ENCODE data around the gene MACROH2A1. TPM values are rescaled to one million over a fixed set of nuclear protein-coding genes. Genes with fewer than 3 reads are reported as not detected.

The MACROH2A1 gene
- polyA plus RNA-seq, 4 donors, result 154 to 353 (median 210) TPM

DNA sequence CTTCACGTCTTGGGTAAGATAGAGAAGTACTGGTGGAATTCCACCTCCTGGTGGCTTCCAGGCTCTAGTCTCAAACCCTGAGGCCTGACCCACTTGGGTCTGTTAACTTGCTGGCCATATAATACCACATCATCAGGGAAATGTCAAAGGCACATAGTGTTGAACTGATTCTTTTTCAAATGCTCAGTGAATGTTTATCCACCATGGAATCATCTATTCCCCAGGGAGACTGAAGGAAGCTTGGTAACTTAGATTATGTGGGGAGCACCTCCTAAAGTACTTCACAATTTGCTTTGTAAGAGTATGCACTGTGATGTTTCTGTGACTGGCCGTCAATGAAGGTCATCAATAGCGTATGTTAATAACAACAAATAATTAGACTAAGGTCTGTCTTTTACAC, 16.1 kb downstream of the MACROH2A1 start:
- Histone ChIP-seq H3K4me1 (ENCODE audit: control insufficient read depth in 3 of 3, insufficient read depth in 2 of 3, low read depth in 1 of 3, low read length in 2 of 3) (peaks cover 0 to 22% (median 20%) of the 10 kb centered on the region in 3 donors), H3K27me3 (ENCODE audit: control insufficient read depth in 3 of 3, insufficient read depth in 3 of 3, low read length in 3 of 3) (no peaks in the 10 kb centered on the region), H3K36me3 (ENCODE audit: control insufficient read depth in 3 of 3, insufficient read depth in 2 of 3, low read depth in 1 of 3, low read length in 3 of 3) (peaks cover 6 to 68% (median 17%) of the 10 kb centered on the region in 3 donors), H3K27ac (ENCODE audit: low read depth in 1 of 3, low read length in 2 of 3) (no peak overlapping the region), H3K9me3 (ENCODE audit: control insufficient read depth in 2 of 2, insufficient read depth in 1 of 2, low read depth in 1 of 2, low read length in 1 of 2) (no peaks in the 10 kb centered on the region), H3K4me3 (ENCODE audit: low read depth in 1 of 3, low read length in 3 of 3) (no peak overlapping the region)
- 86 to 88% (median 87%) methylated on average over 3 of the region's 3 CpGs for WGBS, 3 donors
- DNase-seq (no peak), FAIRE-seq (no peak)

DNA sequence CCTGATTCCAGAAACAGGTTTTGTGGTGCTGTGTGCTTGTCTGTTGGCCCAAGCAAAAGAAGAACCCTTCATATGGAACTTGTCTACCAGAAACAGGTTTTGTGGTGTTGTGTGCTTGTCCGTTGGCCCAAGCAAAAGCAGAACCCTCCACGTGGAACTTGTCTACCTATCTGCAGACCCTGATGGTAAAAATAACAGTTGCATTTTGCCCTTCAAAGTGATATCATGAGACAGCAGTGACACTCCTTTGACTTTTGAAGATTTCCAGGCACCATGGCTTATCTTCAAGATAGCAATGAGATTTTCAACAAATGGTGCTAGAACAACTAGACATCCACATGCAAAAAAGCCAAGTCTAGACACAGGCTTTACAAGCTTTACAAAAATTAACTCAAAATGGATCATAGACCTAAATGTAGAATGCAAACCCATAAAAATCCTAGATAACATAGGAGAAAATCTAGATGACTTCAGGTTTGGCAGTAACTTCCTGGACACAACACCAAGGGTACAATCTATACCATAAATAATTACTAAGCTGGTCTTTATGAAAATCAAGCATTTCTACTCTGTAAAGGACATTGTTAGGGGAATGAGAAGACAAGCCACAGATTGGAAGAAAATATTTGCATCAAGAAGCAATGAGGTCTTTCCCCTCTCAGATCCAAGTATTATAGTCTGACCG, 16.8 kb downstream of the MACROH2A1 start:
- H3K36me3 ChIP-seq (ENCODE audit: control insufficient read depth in 3 of 3, insufficient read depth in 2 of 3, low read depth in 1 of 3, low read length in 3 of 3), result peaks cover 3 to 70% (median 19%) of the 10 kb centered on the region in 3 donors
- FAIRE-seq, result no peak

DNA sequence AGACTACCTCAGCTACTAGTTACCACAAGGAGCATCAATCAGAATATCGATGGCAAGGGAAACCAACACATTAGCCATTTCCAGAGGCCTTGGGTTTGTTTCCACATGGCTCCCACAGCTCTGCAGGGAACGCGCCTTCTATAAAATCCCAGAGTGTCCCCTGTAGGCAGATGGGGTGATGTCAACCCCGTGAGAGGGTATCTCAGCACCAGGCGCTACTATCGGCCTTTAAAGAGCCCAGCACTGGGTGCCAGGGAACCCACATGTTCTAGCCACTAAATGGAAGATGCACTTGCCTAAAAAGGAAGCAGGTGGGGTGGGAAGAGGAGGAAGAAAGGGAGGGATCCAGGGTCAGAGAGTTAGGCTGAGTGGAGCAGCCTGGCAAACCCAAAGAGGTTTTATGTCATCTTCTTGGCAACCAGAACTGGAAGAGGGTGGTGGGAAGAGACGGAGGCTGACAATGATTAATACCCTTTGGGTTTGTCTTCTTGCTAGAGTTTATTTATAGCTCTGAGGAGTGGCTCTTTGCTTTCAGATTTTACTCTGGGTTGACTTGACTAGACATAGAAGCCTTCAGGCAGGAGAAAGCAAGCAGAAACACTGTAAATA, 19.9 kb downstream of the MACROH2A1 start:
- Histone ChIP-seq H3K4me1 (ENCODE audit: control insufficient read depth in 3 of 3, insufficient read depth in 2 of 3, low read depth in 1 of 3, low read length in 2 of 3) (peaks cover 0 to 25% (median 12%) of the 10 kb centered on the region in 3 donors), H3K9me3 (ENCODE audit: control insufficient read depth in 2 of 2, insufficient read depth in 1 of 2, low read depth in 1 of 2, low read length in 1 of 2) (no peaks in the 10 kb centered on the region), H3K4me3 (ENCODE audit: low read depth in 1 of 3, low read length in 3 of 3) (no peak overlapping the region), H3K36me3 (ENCODE audit: control insufficient read depth in 3 of 3, insufficient read depth in 2 of 3, low read depth in 1 of 3, low read length in 3 of 3) (peaks cover 8 to 64% (median 28%) of the 10 kb centered on the region in 3 donors), H3K27me3 (ENCODE audit: control insufficient read depth in 3 of 3, insufficient read depth in 3 of 3, low read length in 3 of 3) (no peaks in the 10 kb centered on the region), H3K27ac (ENCODE audit: low read depth in 1 of 3, low read length in 2 of 3) (no peak overlapping the region)
- DNase-seq (no peak), FAIRE-seq (no peak)
- 75 to 81% (median 77%) methylated on average over 7 of the region's 7 CpGs for WGBS, 3 donors

More for the DNA sequence above, 16.8 kb downstream of the MACROH2A1 start:
- H3K27me3 ChIP-seq (ENCODE audit: control insufficient read depth in 3 of 3, insufficient read depth in 3 of 3, low read length in 3 of 3), result no peaks in the 10 kb centered on the region
- 72 to 92% (median 84%) methylated on average over 3 of the region's 3 CpGs for WGBS, 3 donors
- no peak overlapping the region for H3K4me3 ChIP-seq (ENCODE audit: low read depth in 1 of 3, low read length in 3 of 3)
- no peak overlapping the region for H3K27ac ChIP-seq (ENCODE audit: low read depth in 1 of 3, low read length in 2 of 3)
- no peak for DNase-seq
- no peaks in the 10 kb centered on the region for H3K9me3 ChIP-seq (ENCODE audit: control insufficient read depth in 2 of 2, insufficient read depth in 1 of 2, low read depth in 1 of 2, low read length in 1 of 2)
- peaks cover 0 to 25% (median 22%) of the 10 kb centered on the region in 3 donors for H3K4me1 ChIP-seq (ENCODE audit: control insufficient read depth in 3 of 3, insufficient read depth in 2 of 3, low read depth in 1 of 3, low read length in 2 of 3)

DNA sequence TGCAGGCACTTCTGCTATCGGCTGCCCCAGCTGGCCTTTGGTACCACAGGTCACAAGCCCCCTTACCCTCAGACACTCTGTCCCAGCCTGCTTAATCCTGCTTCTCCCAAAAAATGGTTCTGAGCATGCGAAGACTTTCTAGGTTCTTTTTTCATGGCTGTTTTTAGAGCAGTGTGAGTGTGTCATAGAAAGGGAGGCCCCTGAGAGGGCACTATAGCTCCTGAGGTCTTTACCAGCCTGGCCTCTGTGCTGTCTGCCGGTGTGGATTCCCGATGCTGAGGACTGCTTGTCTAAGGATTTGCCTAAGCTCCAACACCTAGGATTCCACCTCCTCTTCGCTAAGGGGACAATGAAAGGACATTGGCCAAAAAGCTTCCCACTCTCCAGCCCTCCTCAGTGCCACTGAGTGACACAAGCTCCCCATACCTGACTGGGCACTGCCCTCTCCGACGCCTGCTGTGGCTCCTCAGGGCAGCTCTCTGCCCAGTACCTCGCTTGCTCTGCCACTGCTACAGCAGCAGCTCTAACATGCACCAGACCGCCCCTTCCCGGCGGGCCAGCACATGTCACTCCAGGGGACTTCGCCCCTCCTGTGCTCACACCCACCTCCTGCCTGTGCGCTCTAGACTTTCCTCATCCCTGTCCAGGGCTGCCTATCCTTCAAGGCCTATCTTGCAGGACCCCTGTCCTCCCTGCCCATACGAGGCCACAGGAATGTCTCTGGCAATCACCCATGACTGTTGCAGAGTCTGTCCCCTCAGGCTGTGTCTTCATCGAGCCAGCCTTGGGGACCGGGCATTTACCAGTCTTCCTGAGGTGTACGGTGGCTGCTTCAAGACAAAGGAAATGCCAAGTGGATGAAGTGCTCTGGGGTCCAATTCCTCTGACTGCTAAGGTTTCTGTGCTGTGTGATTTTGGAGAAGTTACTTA, 21.0 kb downstream of the MACROH2A1 start:
- peak; percentile 32 to 71 for DNase-seq
- H3K27ac ChIP-seq (ENCODE audit: low read depth in 1 of 3, low read length in 2 of 3), result peak overlapping the region in 1 of 3 donors; percentile 2
- no peaks in the 10 kb centered on the region for H3K27me3 ChIP-seq (ENCODE audit: control insufficient read depth in 3 of 3, insufficient read depth in 3 of 3, low read length in 3 of 3)
- no peak for FAIRE-seq
- peaks cover 8 to 66% (median 27%) of the 10 kb centered on the region in 3 donors for H3K36me3 ChIP-seq (ENCODE audit: control insufficient read depth in 3 of 3, insufficient read depth in 2 of 3, low read depth in 1 of 3, low read length in 3 of 3)
- H3K4me1 ChIP-seq (ENCODE audit: control insufficient read depth in 3 of 3, insufficient read depth in 2 of 3, low read depth in 1 of 3, low read length in 2 of 3), result peaks cover 0 to 29% (median 12%) of the 10 kb centered on the region in 3 donors
- WGBS, 3 donors, result 61 to 67% (median 62%) methylated on average over 17 of the region's 17 CpGs
- no peak overlapping the region for H3K4me3 ChIP-seq (ENCODE audit: low read depth in 1 of 3, low read length in 3 of 3)
- no peaks in the 10 kb centered on the region for H3K9me3 ChIP-seq (ENCODE audit: control insufficient read depth in 2 of 2, insufficient read depth in 1 of 2, low read depth in 1 of 2, low read length in 1 of 2)

DNA sequence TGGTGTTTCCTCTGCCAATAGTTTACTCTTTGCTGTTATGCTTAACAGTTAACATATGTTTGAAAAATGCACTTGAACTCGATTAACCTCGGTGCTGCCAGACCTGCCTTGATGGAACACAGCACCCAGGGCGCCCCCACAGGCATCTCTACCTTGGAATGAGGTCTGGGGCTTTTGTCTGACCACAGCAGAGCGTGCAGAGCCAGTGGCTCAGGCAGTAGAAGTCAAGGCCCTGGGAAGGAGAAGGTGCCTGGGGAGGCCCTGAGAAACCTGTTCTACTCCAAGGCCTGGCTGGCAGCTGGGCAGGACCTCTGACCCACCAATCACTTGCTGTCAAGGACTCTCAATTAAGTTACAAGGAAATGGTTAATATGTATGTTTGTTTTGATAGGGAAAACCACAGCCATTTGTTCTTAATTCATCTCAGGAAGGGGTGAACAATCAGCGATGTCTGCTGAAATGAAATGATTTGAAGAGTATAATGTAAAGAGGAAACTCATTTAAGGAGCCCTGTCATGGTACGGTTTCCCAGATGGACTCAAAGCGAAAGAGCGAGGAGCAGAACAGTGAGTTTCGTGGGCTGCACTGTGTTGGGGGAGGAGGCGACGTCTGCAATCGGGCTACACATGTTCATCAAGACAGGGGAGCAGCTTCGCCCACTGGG, 21.9 kb downstream of the MACROH2A1 start:
- no peak overlapping the region for H3K27ac ChIP-seq (ENCODE audit: low read depth in 1 of 3, low read length in 2 of 3)
- DNase-seq, result no peak
- peaks cover 8 to 70% (median 26%) of the 10 kb centered on the region in 3 donors for H3K36me3 ChIP-seq (ENCODE audit: control insufficient read depth in 3 of 3, insufficient read depth in 2 of 3, low read depth in 1 of 3, low read length in 3 of 3)
- FAIRE-seq, result no peak
- H3K9me3 ChIP-seq (ENCODE audit: control insufficient read depth in 2 of 2, insufficient read depth in 1 of 2, low read depth in 1 of 2, low read length in 1 of 2), result no peaks in the 10 kb centered on the region
- H3K4me3 ChIP-seq (ENCODE audit: low read depth in 1 of 3, low read length in 3 of 3), result no peak overlapping the region
- WGBS, 3 donors, result 58 to 88% (median 65%) methylated on average over 13 of the region's 13 CpGs
- H3K27me3 ChIP-seq (ENCODE audit: control insufficient read depth in 3 of 3, insufficient read depth in 3 of 3, low read length in 3 of 3), result no peaks in the 10 kb centered on the region
- H3K4me1 ChIP-seq (ENCODE audit: control insufficient read depth in 3 of 3, insufficient read depth in 2 of 3, low read depth in 1 of 3, low read length in 2 of 3), result peaks cover 0 to 30% (median 12%) of the 10 kb centered on the region in 3 donors

DNA sequence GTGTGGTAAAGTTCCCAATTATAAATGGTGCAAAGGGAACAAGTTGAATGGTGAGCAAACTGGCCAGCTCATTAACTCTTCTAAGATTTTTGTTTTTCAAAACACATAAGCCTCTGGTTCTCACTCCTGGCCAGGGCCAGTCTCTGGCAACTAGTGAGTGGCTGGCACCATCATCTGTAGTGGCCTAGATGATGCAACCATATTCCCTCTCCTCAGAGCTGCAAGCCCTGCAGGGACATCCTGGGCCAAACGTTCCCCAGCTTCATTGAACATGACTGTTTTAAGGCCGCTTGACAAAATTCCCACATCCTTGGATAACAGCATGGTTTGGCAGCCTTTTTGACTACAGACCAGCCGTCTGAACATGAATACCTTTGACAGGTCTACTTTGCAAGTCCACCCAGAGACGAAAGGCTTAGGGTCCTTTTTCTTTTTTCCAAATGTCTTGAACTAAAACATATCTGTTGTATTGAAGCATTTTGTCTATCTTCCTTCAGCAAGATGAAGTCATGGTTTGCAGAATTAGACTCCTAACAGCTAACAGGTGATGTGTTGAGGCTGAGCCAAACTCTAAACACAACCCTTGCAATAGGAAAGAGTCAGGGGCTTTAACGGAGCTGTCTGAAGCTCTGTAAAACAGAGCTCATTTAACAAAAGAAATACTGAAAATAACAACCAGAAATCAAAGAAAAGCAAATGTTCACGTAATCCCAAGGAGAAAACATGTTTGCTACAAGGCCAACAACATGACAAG, 23.8 kb downstream of the MACROH2A1 start:
- Histone ChIP-seq H3K4me3 (ENCODE audit: low read depth in 1 of 3, low read length in 3 of 3) (no peak overlapping the region), H3K27me3 (ENCODE audit: control insufficient read depth in 3 of 3, insufficient read depth in 3 of 3, low read length in 3 of 3) (no peaks in the 10 kb centered on the region), H3K27ac (ENCODE audit: low read depth in 1 of 3, low read length in 2 of 3) (no peak overlapping the region), H3K36me3 (ENCODE audit: control insufficient read depth in 3 of 3, insufficient read depth in 2 of 3, low read depth in 1 of 3, low read length in 3 of 3) (peaks cover 7 to 68% (median 22%) of the 10 kb centered on the region in 3 donors), H3K9me3 (ENCODE audit: control insufficient read depth in 2 of 2, insufficient read depth in 1 of 2, low read depth in 1 of 2, low read length in 1 of 2) (no peaks in the 10 kb centered on the region), H3K4me1 (ENCODE audit: control insufficient read depth in 3 of 3, insufficient read depth in 2 of 3, low read depth in 1 of 3, low read length in 2 of 3) (peaks cover 0 to 34% (median 9%) of the 10 kb centered on the region in 3 donors)
- FAIRE-seq (no peak), DNase-seq (no peak)
- 77 to 86% (median 84%) methylated on average over 6 of the region's 6 CpGs for WGBS, 3 donors

DNA sequence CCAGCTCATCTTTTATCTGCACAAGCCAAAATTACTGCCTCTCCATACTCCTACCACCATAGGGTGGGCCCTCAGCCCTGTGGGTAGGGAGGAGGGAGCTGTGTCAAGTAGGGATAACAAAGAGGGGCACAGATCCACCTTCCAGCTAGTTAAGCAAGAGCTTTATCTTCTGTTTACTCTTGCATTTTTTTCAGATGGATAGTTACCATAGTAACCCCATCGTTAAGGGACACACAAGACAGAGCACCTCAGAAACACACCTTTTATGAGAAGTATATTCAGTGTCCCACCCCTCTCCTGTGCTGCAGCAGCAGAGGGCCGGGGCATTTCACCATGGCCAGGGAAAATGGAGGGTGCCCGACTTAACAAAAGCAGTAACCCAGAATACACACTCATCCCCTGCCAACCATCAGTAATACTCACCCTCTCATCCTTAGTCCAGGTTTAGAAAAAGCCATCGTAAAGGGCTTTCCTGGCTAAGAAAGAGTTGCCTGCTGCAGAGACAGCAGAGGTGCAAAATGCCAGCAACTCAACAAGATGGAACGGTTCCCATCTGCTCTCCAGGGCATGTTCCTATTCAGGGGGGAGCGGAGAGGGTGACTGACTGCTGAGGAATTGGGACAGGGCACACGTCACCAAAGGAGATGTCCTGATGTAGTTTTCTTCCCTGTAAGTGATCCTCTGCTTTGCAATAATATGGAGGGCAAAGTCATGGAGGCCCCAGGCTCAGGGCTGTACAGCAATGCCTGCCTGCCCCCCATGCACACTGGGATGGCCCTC, 25.1 kb downstream of the MACROH2A1 start:
- DNase-seq (peak in 1 of 2 donors; percentile 64), FAIRE-seq (no peak)

More for the DNA sequence above, 25.1 kb downstream of the MACROH2A1 start:
- no peak overlapping the region for H3K4me3 ChIP-seq (ENCODE audit: low read depth in 1 of 3, low read length in 3 of 3)
- 69 to 75% (median 69%) methylated on average over 7 of the region's 7 CpGs for WGBS, 3 donors
- H3K27me3 ChIP-seq (ENCODE audit: control insufficient read depth in 3 of 3, insufficient read depth in 3 of 3, low read length in 3 of 3), result no peaks in the 10 kb centered on the region
- H3K4me1 ChIP-seq (ENCODE audit: control insufficient read depth in 3 of 3, insufficient read depth in 2 of 3, low read depth in 1 of 3, low read length in 2 of 3), result peaks cover 0 to 31% (median 4%) of the 10 kb centered on the region in 3 donors
- H3K36me3 ChIP-seq (ENCODE audit: control insufficient read depth in 3 of 3, insufficient read depth in 2 of 3, low read depth in 1 of 3, low read length in 3 of 3), result peaks cover 5 to 70% (median 24%) of the 10 kb centered on the region in 3 donors
- no peaks in the 10 kb centered on the region for H3K9me3 ChIP-seq (ENCODE audit: control insufficient read depth in 2 of 2, insufficient read depth in 1 of 2, low read depth in 1 of 2, low read length in 1 of 2)
- H3K27ac ChIP-seq (ENCODE audit: low read depth in 1 of 3, low read length in 2 of 3), result no peak overlapping the region

Measured in small intestine (tissue), 7 donors.